ENCODE results near the gene FSTL3. TPM values are rescaled to one million over a fixed set of nuclear protein-coding genes. Genes with fewer than 3 reads are reported as not detected.

Gene FSTL3
- total and polyA plus RNA-seq, 8 donors = 7.6 to 145 (median 11.5) TPM

- DNase-seq (no peak), ATAC-seq (no peak)
- Histone ChIP-seq H3K4me1 (peaks cover 9 to 26% of the 10 kb centered on the region in 2 donors), H3K4me3 (no peak overlapping the region), H3K9me3 (no peaks in the 10 kb centered on the region), H3K27me3 (peaks cover 0 to 3% of the 10 kb centered on the region in 2 donors), H3K27ac (no peak overlapping the region), H3K36me3 (no peaks in the 10 kb centered on the region)
- intact Hi-C loops (cut with DNase I) = no loop called here
- TF ChIP-seq CTCF (IDR thresholded peaks at IDR 0.05) = no peak
Measured at GRCh38 chr19:682678-683320, 6.6 kb downstream of the FSTL3 start.

GRCh38 chr19:685454-685931, 9.3 kb downstream of the FSTL3 start:
- no peak for TF ChIP-seq CTCF (IDR thresholded peaks at IDR 0.05)
- DNase-seq = no peak
- intact Hi-C loops (cut with DNase I) = no loop called here
- Histone ChIP-seq H3K4me1 (peaks cover 0 to 7% of the 10 kb centered on the region in 2 donors), H3K27ac (no peak overlapping the region), H3K4me3 (no peak overlapping the region), H3K27me3 (no peaks in the 10 kb centered on the region), H3K9me3 (no peaks in the 10 kb centered on the region), H3K36me3 (no peaks in the 10 kb centered on the region)
- no peak for ATAC-seq

DNA sequence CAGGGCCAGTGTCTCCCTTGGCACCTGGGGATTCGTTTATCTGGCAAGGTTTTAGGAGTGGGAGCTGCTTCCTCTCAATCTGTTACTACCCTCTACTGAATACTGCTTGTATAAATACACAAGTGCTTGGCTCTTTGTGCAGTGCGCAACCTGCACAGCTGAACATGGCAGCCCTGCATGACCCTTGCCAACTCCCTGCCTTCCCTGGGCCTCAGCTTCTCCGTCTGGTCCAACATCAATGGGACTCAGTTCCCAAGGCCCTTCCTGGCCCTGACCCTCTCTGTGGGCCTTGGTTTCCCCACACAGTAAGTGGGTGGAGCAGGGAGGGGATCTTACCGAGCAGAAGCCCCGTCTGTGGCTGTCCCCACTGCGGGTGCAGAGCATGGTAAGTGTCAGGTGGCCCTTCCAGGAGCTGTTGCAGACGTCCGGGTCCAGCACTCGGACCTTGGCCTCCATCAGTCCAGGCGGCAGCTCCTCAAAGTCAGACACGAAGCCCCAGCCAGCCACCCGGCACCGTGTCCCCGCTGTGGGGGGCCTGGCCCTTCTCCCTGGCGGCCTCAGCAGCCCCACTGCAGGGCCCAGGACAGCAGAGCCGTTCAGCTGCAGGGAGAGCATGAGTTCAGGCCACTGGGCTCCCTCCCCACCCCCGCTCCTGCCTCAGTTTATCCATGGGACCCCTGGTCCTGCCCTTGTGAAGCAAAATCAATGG, 10.6 kb downstream of the FSTL3 start:
- intact Hi-C loops (cut with DNase I) = no loop called here
- Histone ChIP-seq H3K36me3 (no peaks in the 10 kb centered on the region), H3K9me3 (no peaks in the 10 kb centered on the region), H3K4me3 (no peak overlapping the region), H3K27me3 (no peaks in the 10 kb centered on the region), H3K4me1 (peaks cover 0 to under 1% of the 10 kb centered on the region in 2 donors), H3K27ac (no peak overlapping the region)
- TF ChIP-seq CTCF (IDR thresholded peaks at IDR 0.05) = no peak
- no peak for ATAC-seq
- DNase-seq = no peak

GRCh38 chr19:687569-688166, 11.5 kb downstream of the FSTL3 start:
- ATAC-seq (no peak), DNase-seq (no peak)
- Histone ChIP-seq H3K4me1 (no peaks in the 10 kb centered on the region), H3K9me3 (no peaks in the 10 kb centered on the region), H3K27ac (no peak overlapping the region), H3K4me3 (no peak overlapping the region), H3K27me3 (no peaks in the 10 kb centered on the region), H3K36me3 (no peaks in the 10 kb centered on the region)
- no peak for TF ChIP-seq CTCF (IDR thresholded peaks at IDR 0.05)
- intact Hi-C loops (cut with DNase I) = no loop called here

- no peaks in the 10 kb centered on the region for H3K36me3 ChIP-seq
- H3K4me1 ChIP-seq = no peaks in the 10 kb centered on the region
- no peak overlapping the region for H3K27ac ChIP-seq
- intact Hi-C loops (cut with DNase I) = no loop called here
- no peaks in the 10 kb centered on the region for H3K27me3 ChIP-seq
- ATAC-seq = no peak
- no peak for TF ChIP-seq CTCF (IDR thresholded peaks at IDR 0.05)
- H3K4me3 ChIP-seq = no peak overlapping the region
- DNase-seq = no peak
- no peaks in the 10 kb centered on the region for H3K9me3 ChIP-seq
Measured at GRCh38 chr19:688214-688613, 12.0 kb downstream of the FSTL3 start.
